Skin of body (tissue), 2 donors: ENCODE measurements around the gene CAMSAP1. TPM values are rescaled to one million over a fixed set of nuclear protein-coding genes. Genes with fewer than 3 reads are reported as not detected.

Source experiments
- DNase-seq: peaks from one replicate; lab custom pipeline; 2025; lab: John Stamatoyannopoulos, UW
- total RNA-seq: library from RNA; depleted of rRNA; stranded (reverse); fragments of >200 nt; gene quantifications from one replicate; pipeline ENCODE4 v1.2.3, GENCODE V29; 2014

The CAMSAP1 gene
- total RNA-seq, 1 donor from 2014 or later: 22.8 TPM

DNA sequence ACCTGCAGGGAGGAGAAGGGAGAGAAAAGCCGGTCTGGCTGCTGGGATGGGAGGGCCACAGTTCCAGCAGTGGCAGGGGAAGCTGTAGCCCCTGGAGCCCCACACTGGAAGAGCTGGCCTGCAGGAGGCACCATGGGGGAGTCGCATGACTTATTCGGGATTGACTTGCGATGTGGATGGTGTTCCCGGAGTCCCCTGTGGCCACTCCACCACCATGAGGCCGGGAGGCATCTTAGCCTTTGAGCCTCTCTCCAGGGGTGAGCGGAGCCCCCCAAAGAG is 113.3 kb downstream of the CAMSAP1 start:
- DNase-seq: no peak

GRCh38 chr9:135793221-135794056 is 113.9 kb downstream of the CAMSAP1 start:
- no peak for DNase-seq

- DNase-seq: no peak
These were observed 114.8 kb downstream of the CAMSAP1 start for GRCh38 chr9:135792268-135793128.

DNA sequence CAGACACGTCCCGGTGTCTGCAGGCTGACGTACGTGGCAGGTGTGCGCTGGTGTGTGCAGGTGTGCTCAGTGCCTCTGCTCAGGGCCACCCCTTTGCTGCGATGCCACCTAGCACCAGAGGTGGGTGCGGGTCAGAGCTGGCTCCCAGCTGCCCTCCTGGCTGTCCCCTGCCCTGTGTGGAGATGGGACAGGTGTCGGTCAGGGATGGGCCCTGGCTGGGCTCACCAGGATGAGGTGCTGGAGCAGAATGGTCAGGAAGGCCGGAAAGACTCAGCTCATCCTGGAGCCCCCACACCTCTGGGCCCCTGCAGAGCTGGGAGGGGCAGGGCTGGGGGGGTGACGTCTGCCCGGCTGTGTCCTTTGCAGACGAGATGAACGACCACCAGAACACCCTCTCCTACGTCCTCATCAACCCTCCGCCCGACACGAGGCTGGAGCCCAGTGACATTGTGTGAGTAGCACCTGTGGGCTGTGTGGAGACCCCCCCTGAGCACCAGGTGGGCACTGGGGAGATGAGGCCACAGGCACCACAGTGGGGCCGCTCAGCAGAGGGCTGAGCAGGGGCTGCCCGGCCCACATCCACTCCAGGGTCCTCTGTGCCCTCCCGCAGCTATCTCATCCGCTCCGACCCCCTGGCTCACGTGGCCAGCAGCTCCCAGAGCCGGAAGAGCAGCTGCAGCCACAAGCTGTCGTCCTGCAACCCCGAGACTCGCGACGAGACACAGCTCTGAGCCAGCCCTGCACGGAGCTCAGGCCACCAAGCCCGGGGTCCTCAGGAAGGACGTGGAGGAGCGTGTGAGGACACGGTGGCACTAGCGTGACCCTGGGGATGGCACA is 115.7 kb downstream of the CAMSAP1 start:
- no peak for DNase-seq

GRCh38 chr9:135790850-135791249 is 116.5 kb downstream of the CAMSAP1 start:
- DNase-seq: no peak

DNA sequence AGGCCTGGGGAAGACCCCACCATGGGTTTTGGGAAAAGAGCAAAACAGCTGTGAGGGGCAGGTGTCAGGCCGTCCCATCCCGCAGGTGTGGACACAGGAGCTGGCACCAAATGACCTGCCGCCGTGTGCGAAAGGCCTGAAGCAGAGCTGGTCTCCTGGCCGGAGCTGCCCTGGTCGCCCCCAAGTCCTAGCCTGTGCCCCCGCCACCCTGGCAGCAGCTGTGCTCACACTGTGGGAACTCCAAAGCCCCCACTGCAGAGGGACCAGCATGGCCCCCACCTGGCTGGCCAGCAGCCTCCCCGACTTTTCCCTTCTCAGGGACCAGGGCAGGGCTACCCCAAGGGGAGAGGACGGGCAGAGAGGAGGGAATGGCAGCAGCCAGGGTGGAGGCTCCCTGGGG is 117.0 kb downstream of the CAMSAP1 start:
- no peak for DNase-seq

GRCh38 chr9:135789838-135790291 is 117.5 kb downstream of the CAMSAP1 start:
- no peak for DNase-seq

- DNase-seq: no peak
These were observed 118.6 kb downstream of the CAMSAP1 start for GRCh38 chr9:135788576-135789300.

DNA sequence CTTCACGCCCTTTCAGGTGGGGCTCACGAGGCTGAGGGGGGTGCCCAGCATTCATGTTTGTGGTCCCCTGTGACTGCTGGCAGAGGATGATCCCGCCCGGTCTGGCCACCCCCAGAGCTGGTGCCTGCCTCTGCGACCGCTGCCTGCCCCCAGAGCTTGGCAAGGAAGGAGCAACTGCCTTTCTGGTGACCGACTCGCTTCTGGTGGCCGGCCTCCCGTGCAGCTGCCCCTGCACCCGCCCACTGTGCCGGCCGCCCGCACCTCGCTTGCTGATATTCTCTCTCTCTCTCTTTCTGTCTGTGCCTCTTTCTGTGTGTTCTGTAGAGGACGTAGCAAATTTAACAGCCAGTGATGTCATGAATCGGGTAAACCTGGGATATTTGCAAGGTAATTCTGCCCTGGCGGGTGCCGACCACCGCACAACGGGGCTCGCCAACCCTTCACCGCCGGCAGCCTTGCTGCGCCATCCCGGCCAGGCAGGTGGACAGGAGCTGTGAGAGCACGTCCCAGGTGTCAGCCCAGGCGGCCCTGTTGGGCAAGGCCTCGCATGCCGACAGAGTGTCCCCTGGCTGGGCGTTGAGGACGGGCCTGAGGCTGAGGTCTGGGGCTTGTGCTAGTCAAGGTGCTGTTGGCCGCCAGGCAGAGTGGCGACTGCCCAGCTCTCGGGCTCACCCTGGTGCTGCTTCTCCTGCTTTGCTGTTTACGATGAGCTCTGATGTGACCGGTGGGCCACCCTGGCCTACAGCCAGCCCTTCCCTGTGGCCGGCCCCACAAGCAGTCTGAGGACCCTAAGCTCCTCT is 119.4 kb downstream of the CAMSAP1 start:
- no peak for DNase-seq

DNA sequence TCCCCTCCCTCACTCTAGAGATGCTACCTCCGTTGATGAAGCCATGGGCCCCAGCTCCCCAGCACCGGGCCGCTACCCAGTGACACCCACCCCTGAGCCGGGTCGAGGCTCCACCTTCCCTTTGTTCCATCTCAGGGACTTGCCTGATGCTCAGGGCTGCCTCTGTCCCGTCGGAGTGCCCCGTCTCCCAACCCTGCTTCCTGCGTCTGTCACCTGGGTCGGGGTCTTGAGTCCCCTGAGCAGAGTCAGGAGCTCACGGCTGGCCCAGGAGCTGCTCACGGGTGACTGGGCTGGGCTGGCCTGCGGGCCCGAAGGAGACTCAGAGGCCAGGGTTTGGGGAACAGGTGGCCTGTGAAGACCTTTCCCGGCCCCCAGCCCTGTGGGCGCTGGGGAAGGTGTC is 120.0 kb downstream of the CAMSAP1 start:
- DNase-seq: no peak

DNA sequence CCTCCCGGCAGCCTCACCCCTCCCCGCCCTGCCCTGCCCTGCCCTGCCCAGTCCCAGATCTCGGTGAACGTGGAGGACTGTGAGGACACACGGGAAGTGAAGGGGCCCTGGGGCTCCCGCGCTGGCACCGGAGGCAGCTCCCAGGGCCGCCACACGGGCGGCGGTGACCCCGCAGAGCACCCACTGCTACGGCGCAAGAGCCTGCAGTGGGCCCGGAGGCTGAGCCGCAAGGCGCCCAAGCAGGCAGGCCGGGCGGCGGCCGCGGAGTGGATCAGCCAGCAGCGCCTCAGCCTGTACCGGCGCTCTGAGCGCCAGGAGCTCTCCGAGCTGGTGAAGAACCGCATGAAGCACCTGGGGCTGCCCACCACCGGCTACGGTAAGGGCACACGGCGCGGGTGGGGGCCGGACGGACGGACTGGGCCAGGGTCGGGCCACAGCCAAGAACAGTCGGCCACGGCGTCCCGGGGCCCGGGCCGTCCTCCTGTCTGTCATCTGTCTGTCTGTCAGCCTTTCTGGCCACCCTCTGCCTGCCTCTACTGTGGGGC is 121.1 kb downstream of the CAMSAP1 start:
- no peak for DNase-seq

DNA sequence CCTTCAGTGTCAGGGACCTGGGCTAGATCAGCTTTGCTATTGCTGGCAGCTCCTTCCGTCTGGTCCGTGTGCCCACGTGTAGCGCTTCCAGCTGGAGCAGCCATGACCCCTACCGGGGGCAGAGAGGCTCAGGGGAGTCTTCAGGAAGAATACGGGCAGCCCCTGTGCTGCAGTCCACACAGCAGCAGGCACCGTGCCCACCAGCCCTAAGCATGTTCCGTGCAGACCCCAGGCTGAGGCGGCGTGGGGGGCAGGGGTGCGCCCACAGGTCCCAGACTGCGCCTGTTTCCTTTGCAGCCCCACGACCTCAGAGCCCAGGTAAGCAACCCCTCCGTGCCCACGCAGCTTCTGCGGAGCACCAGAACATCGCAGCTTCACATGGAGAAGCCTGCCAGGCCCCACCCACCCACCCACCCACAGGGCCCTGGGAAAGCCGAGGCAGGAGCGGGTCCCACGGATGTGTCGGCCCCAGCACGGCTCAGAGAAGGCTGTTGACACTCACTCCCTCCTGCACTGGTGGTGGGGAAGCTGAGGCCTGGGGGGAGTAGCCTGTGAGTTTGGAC is 122.3 kb downstream of the CAMSAP1 start:
- no peak for DNase-seq

DNA sequence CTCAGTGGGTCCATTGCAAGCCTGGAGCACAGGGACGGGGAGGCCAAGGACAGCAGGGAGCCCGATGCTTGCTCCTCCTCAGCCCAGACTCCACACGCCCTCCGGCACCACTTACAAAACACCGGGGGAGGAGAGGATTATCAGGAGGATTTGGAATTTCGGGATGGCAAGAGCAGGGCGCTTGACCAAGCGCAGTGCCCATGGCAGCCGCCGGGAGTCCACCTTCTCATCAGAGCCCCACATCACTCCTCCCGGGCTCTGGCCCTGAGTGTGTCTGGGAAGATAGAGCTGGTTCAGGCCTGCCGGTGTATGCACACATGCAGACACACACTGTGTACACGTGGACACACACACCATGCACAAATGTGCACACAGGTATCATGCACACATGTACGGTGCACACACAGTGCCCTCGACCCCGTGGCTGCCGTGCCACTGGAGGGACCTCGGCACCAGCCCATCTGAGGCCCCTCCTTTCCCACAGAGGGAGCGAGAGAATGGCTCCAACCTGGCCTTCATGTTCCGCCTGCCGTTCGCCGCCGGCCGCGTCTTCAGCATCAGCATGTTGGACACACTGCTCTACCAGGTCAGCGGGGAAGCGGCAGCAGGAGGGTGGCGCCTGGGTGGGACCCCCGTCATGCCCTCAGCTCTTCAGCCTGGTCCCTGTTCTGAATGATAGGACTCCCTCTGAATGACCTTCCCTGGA is 123.7 kb downstream of the CAMSAP1 start:
- DNase-seq: no peak

DNA sequence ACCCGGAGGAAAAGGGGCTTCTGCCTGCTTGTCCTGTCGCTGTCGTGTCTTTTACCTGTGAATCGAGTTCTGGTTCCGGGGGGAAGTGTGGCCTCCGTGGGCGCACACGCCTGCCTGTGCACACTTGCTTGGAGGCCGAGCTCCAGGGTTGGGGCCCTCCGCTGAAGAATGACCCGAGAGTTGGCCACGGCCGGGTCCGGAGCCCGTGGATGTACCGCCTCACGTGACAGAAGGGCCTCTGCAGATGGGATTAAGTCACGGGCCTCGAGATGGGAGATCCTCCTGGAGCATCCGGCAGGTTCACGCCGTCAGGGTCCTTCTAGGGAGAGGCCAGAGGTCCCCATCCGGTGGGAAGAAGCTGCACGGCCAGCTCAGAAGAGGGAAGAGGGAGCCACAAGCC is 124.4 kb downstream of the CAMSAP1 start:
- no peak for DNase-seq

DNA sequence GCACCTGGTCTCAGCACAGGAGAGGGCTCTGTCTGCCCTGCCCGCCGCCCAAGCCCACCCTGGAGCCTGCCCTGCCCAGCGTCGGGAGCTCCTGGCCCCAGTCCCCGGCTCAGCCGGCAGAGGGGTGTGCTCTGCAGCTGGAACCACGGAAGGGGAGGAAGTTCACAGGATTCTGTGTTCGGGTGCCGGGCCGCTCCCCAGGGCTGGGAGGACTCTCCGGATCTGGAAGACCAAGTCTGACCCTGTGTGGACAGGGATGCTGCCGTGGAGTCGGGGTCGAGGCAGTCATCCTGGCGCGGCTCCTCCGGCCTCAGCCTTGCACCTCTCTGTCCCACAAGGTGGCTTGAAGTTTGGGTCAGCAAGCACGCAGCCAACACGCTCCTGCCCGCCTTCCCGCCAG is 126.7 kb downstream of the CAMSAP1 start:
- no peak for DNase-seq

DNA sequence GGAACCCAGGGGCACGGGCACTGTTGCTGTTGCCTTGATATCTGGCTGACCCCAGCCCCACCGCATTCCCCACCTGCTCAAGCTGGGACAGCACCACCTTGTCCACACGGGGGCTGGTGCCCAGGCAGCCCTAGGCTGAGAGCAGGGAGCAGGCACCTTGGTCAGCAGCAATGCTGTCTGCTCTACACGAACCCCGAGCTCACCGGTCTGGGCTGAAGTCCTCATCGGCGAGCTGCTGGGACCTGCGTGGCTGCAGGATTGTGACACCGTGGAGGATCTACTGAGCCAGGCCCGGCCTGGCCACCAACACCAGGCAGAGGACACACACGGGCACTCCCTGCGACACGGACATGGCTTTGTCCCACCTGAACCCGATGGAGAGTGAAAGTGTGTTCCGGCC is 127.3 kb downstream of the CAMSAP1 start:
- DNase-seq: no peak

DNA sequence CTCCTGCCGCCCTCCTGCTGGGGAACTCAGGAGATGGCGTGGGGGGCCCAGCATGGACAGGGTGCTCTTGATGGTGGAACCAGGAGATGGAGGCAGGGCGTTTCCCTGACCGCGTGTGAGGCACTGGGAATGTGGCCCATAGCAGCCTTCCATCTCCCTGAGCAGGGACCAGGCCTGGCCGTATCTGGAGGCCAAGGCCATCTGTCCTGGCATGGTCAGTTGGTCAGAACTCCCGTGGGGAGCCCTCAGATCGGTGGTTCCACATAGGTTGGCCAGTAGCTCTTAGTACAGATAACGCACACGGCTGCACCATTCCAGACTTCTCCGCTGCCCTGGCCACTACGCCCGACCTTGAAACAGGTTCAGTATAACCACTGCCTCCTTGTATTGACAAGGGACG is 127.8 kb downstream of the CAMSAP1 start:
- DNase-seq: no peak

GRCh38 chr9:135778421-135778820 is 128.9 kb downstream of the CAMSAP1 start:
- no peak for DNase-seq

DNA sequence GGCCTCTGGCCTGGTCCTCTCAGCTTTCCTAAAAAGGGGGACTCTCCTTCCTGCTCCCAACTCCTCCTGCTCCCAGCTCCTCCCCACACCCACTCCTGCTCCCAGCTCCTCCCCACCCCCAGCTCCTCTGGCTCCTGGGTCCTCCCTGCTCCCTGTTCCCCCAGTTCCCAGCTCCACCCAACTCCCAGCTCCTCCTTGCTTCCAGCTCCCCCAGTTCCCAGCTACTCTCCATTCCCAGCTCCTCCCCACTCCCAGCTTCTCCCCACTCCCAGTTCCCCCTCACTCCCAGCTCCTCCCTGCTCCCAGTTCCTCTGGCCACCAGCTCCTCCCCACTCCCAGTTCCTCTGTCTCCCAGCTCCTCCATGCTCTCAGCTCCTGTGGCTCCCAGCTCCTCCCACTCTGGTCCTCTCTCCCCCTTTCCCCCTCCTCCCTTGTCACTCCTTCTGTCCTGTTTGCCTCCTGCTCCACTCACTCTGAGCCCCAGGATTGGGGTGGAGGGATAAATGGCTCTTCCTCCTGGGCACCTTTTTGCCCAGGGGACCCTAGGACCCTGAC is 129.6 kb downstream of the CAMSAP1 start:
- DNase-seq: no peak
